ENCODE results near the gene MTCL1.

DNA sequence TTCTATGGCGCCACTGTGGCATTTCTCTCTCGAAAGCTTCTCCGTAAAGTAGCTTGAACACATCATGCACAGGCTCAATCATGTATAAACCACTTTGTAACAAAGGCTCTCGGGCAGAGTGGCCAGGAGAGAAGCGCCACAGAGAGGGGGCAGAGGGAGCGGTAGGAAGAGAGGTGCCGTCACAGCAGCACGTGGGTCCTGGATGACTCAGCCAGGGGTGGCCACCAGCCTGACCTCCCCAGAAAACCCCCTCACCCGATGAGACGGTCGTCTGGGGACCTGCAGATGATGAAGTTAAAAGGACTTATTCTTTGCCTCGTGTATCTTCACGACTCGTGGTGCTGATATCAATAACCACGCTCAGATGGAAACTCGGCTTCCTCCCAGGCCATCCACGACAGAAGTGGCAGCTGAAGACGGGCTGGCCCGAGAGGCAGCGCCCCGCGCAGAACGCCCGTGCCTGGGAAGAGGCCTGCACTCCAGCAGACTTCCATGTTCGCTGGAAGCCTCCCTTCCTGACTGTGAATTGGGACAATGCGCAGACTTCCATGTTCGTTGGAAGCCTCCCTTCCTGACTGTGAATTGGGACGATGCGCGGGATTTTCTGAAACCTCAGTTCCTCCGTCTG lies 46.4 kb upstream of the MTCL1 start:
- TF ChIP-seq, protein P1, sequence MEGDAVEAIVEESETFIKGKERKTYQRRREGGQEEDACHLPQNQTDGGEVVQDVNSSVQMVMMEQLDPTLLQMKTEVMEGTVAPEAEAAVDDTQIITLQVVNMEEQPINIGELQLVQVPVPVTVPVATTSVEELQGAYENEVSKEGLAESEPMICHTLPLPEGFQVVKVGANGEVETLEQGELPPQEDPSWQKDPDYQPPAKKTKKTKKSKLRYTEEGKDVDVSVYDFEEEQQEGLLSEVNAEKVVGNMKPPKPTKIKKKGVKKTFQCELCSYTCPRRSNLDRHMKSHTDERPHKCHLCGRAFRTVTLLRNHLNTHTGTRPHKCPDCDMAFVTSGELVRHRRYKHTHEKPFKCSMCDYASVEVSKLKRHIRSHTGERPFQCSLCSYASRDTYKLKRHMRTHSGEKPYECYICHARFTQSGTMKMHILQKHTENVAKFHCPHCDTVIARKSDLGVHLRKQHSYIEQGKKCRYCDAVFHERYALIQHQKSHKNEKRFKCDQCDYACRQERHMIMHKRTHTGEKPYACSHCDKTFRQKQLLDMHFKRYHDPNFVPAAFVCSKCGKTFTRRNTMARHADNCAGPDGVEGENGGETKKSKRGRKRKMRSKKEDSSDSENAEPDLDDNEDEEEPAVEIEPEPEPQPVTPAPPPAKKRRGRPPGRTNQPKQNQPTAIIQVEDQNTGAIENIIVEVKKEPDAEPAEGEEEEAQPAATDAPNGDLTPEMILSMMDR (conservative IDR thresholded peaks at IDR 0.05 in 1 of 2, IDR thresholded peaks at IDR 0.05 in 1 of 2; ENCODE audit: low read depth in 1 of 2, low read length in 2 of 2), result no peak
- TF ChIP-seq EZH2 (IDR thresholded peaks at IDR 0.05; ENCODE audit: low read length, missing control alignments), result no peak
